Measurements from ENCODE around the gene HRK.

The HRK gene

DNA sequence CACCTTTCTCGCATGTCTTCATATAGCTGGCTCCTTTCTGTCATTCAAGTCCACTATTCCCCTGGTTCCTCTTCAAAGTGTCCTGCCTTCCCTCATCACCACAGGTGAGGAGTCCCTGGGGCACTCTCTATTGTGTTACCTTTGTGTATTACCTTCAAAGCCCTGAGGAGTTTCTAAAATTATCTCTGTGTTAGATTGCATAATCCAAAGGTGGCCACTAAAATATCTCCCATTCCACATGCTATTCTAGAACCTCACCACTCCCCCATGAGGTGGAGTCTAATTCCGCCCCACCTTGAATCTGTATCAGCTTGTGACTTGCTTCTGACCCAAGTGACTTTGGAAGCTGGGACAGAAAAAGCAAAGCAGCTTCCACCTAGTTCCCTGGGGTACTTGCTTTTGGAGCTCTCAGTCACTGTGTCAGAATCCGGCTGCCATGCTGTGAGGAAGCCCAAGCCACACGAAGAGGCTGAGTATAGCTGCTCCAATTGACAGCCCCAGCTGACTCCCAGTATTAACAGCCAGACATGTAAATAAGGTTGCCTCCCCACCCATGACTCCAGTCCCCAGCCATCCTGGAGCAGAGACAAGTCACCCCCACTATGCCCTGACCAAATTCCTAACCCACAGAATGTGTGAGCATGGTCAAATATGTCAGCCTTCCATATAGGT is 6.8 kb downstream of the HRK start:
- in situ Hi-C loops (cut with HindIII; ENCODE audit: low sequenced_read_pairs), result no loop called here

- in situ Hi-C loops (cut with HindIII; ENCODE audit: low sequenced_read_pairs), result no loop called here
These were observed 10.9 kb downstream of the HRK start for GRCh38 chr12:116870306-116870705.

- in situ Hi-C loops (cut with HindIII; ENCODE audit: low sequenced_read_pairs), result no loop called here
These were observed 13.7 kb downstream of the HRK start for GRCh38 chr12:116867523-116867922.

- in situ Hi-C loops (cut with HindIII; ENCODE audit: low sequenced_read_pairs), result no loop called here
These were observed 16.7 kb downstream of the HRK start for GRCh38 chr12:116864371-116865160.

DNA sequence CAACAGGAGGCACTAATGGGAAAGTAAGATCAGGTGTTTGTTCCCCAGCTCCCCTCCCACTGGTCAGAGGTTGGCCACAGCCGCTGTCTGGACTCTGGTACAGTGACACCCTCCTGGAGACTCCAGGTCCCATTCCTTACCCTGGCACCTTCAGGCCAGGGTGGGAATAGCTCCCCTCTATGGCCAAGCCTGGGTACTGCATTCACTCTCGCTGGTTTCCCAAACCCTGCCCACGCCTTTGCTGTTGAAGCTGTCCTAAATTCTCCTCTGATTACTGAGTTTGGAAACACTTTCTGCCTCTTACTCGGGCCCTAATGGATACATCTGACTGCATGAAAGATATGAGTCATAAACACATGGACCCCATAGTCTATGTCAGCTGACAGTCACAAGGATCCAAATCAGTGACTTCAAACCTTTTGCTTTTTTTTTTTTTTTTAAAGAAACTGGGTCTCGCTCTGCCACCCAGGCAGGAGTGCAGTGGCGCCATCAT is 17.9 kb downstream of the HRK start:
- in situ Hi-C loops (cut with HindIII; ENCODE audit: low sequenced_read_pairs), result no loop called here

GRCh38 chr12:116862167-116862566 is 19.1 kb downstream of the HRK start:
- in situ Hi-C loops (cut with HindIII; ENCODE audit: low sequenced_read_pairs), result no loop called here

- in situ Hi-C loops (cut with HindIII; ENCODE audit: low sequenced_read_pairs), result no loop called here
These were observed 19.9 kb downstream of the HRK start for GRCh38 chr12:116861320-116861719.

DNA sequence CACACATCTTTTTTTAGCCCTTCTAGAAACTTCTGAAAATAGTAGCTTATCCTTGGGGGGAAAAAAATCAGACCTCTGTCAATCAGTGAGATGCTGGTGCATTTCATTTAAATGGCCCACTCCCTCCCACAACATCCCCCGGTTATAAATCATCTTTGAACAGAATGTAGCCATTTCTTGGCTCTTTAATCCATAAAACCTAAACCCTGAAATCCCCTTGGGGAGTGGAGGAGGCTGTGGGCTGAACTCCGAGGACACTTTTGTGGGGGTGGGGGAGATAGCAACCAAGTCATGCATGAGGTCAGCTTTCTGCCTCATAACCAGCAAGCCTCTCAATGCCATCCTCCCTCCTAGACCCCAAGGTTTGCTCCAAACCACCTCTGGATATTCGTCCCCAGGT is 21.0 kb downstream of the HRK start:
- in situ Hi-C loops (cut with HindIII; ENCODE audit: low sequenced_read_pairs), result no loop called here

GRCh38 chr12:116859079-116859478 is 22.2 kb downstream of the HRK start:
- in situ Hi-C loops (cut with HindIII; ENCODE audit: low sequenced_read_pairs), result loop anchor here (5.0 kb wide), 1 partner anchor 58 kb away; no protein-coding TSS in a partner anchor

- in situ Hi-C loops (cut with HindIII; ENCODE audit: low sequenced_read_pairs), result loop anchor here (5.0 kb wide), 1 partner anchor 61 kb away; no protein-coding TSS in a partner anchor
These were observed 24.5 kb downstream of the HRK start for GRCh38 chr12:116856729-116857128.

DNA sequence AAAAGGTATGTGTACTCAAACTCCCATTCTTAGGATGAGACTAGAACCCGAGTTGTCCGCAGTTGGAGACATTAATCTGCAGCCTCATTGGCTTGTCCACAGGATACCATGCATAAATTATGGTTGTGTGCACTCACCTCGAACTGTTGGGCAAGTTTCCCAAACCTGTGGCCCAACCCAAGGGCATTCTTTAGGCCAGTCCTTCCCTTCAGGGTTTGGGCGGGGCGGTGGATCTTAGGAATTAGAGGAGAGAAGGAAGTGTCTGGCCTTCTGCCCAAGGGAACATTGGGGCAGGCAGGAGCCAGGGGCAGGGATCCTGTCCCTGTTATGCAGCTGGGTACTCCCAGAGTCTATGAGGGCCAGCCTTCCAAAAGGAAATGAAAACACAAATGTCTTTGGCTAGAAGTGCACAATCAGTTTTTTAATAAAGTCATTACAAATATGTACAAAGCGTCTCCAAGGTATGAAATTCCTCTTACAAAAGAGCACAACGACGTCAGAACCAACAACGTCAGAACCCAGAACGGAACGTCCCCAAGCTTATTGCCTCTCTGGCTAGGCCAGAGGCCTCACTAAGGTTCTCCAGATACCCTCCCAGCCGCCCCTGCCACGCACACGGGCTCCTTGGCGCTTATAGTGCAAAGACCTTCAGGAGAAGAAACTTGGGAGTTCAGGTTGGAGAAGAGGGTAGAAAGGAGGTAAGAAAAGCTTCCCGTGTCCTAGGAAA is 25.3 kb downstream of the HRK start:
- in situ Hi-C loops (cut with HindIII; ENCODE audit: low sequenced_read_pairs), result loop anchor here (5.0 kb wide), 1 partner anchor 61 kb away; no protein-coding TSS in a partner anchor

- in situ Hi-C loops (cut with HindIII; ENCODE audit: low sequenced_read_pairs), result no loop called here
These were observed 27.7 kb downstream of the HRK start for GRCh38 chr12:116853507-116853906.

DNA sequence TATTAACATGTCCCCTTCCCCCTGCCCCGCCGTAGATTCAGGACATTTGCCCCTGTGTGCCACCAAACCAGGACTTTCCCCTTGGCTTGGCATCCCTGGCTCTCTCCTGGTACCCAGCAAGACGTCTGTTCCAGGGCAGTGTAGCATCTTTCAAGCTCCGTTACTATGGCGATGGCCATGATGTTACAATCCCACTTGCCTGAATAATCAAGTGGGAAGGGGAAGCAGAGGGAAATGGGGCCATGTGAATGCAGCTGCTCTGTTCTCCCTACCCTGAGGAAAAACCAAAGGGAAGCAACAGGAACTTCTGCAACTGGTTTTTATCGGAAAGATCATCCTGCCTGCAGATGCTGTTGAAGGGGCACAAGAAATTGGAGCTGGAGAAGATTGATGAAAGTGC is 28.9 kb downstream of the HRK start:
- in situ Hi-C loops (cut with HindIII; ENCODE audit: low sequenced_read_pairs), result no loop called here

DNA sequence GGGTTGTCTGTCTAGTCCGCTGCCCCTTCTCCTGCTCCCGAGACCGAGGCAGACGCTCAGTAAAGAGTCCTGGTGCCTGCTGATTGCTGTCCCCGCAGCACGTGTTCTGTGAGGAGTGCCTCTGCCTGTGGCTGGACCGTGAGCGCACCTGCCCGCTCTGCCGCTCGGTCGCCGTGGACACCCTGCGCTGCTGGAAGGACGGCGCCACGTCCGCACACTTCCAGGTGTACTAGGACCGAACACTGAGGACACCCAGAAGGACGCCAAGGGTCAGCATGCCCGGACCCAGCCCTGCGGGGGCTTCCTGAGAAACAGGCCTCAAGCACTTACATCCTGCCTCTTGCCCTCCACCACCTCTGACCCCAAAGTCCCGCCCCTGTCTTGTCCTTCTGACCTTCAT is 32.0 kb downstream of the HRK start:
- in situ Hi-C loops (cut with HindIII; ENCODE audit: low sequenced_read_pairs), result no loop called here

GRCh38 chr12:116843085-116843484 is 38.2 kb downstream of the HRK start:
- in situ Hi-C loops (cut with HindIII; ENCODE audit: low sequenced_read_pairs), result no loop called here

DNA sequence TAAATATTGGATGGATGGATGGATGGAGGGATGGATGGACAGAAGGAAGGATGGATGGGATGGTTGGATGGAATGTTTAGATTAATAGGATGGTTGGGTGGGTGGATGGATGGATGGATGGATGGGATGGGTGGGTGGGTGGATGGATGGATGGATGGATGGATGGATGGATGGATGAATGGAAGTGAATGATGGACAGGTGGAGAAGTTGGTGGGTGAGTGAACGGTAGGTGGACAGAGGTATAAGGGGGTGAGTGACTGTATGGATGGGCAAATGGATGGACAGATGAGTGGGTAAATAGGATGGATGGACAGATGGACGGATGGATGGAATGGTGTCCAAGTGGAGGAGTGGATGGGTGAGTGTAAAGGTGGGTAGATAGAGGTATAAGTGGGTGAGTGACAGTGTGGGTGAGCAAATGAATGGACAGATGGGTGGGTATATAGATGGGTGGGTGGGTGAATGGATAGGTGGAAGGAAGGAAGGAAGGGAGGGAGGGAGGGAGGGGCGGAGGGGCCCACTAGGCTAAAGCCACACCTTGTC is 41.9 kb downstream of the HRK start:
- in situ Hi-C loops (cut with HindIII; ENCODE audit: low sequenced_read_pairs), result no loop called here

- in situ Hi-C loops (cut with HindIII; ENCODE audit: low sequenced_read_pairs), result no loop called here
These were observed 42.9 kb downstream of the HRK start for GRCh38 chr12:116838365-116838764.

DNA sequence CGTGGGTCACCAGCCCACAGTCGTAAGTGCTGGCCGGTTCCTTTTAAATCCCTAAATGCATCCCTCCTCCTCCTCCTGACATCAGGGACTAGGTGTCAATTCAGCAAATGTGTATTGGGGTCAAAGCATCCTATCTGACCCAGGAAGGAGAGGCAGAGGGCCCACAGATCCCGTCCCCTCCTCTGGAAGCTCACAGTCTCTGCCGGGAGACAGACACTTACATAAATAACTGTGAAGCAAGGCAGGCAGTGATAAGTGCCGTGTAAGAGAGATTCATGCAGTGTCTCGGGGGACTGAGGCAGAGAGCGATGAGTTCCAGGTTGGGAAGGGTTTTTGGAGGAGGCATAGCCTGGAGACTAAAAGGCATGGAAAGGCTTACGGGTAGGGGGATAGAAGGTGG is 44.1 kb downstream of the HRK start:
- in situ Hi-C loops (cut with HindIII; ENCODE audit: low sequenced_read_pairs), result no loop called here

GRCh38 chr12:116835484-116835883 is 45.8 kb downstream of the HRK start:
- in situ Hi-C loops (cut with HindIII; ENCODE audit: low sequenced_read_pairs), result no loop called here

GRCh38 chr12:116833474-116833873 is 47.8 kb downstream of the HRK start:
- in situ Hi-C loops (cut with HindIII; ENCODE audit: low sequenced_read_pairs), result no loop called here

DNA sequence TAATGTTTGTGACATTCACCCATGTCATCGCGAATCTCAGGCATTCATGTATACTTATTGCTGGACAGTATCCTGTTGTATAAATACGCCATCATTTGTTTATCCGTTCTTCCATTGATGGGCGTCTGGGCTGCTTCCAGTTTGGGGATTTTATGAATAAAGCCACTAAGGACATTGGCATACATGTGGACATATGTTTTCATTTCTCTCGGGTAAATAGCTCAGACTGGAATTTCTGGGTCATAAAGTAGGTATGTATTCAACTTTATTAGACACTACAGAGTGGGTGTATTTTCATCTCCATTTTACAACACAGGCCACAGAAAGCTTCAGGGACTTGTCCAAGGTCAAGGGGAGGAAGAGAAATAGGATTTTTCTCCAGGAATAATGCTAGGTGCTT is 48.9 kb downstream of the HRK start:
- in situ Hi-C loops (cut with HindIII; ENCODE audit: low sequenced_read_pairs), result no loop called here
